ENCODE measurements around the gene RIPK1.
"Not testable (repeated sequence)": the region's sequence is repeated elsewhere in the genome, so short reads cannot be mapped to it uniquely, and the experiment has no call there.

Gene RIPK1

GRCh38 chr6:3137057-3137777, 68.9 kb downstream of the RIPK1 start:
- DNase-seq: no peak

GRCh38 chr6:3137873-3138272, 69.6 kb downstream of the RIPK1 start:
- not testable (repeated sequence) for DNase-seq

GRCh38 chr6:3138341-3138740, 70.0 kb downstream of the RIPK1 start:
- no peak for DNase-seq

GRCh38 chr6:3139090-3139903, 71.0 kb downstream of the RIPK1 start:
- DNase-seq: no peak

GRCh38 chr6:3140201-3140600, 71.9 kb downstream of the RIPK1 start:
- DNase-seq: no peak

- DNase-seq: no peak
These were observed 74.2 kb downstream of the RIPK1 start for GRCh38 chr6:3142536-3142935.

- no peak for DNase-seq
These were observed 74.9 kb downstream of the RIPK1 start for GRCh38 chr6:3143158-3143557.

- DNase-seq: no peak
These were observed 76.3 kb downstream of the RIPK1 start for GRCh38 chr6:3144571-3144970.

- peak; percentile 36 for DNase-seq
These were observed 79.8 kb downstream of the RIPK1 start for GRCh38 chr6:3147914-3148757.

GRCh38 chr6:3151691-3152090, 83.4 kb downstream of the RIPK1 start:
- no peak for DNase-seq

GRCh38 chr6:3152689-3153088, 84.4 kb downstream of the RIPK1 start:
- DNase-seq: no peak

- DNase-seq: not testable (repeated sequence)
These were observed 87.1 kb downstream of the RIPK1 start for GRCh38 chr6:3155416-3155815.

- peak; percentile 71 for DNase-seq
These were observed 88.2 kb downstream of the RIPK1 start for GRCh38 chr6:3156184-3157130.

- peak; percentile 95 for DNase-seq
These were observed 89.0 kb downstream of the RIPK1 start, which contains the start of gene TUBB2A for GRCh38 chr6:3157131-3157933. TUBB2A (minus strand) TSS chr6:3157544; CDS start chr6:3157463, 81 bp downstream.

GRCh38 chr6:3159805-3160781, 91.8 kb downstream of the RIPK1 start:
- DNase-seq: peak; percentile 88

GRCh38 chr6:3162067-3162497, 93.8 kb downstream of the RIPK1 start:
- DNase-seq: no peak

- DNase-seq: peak; percentile 86
These were observed 94.4 kb downstream of the RIPK1 start for GRCh38 chr6:3162565-3163247.

- no peak for DNase-seq
These were observed 94.9 kb downstream of the RIPK1 start for GRCh38 chr6:3163248-3163594.

- DNase-seq: no peak
These were observed 96.1 kb downstream of the RIPK1 start for GRCh38 chr6:3164388-3164787.
